ENCODE results near the gene ORAI3.

DNA sequence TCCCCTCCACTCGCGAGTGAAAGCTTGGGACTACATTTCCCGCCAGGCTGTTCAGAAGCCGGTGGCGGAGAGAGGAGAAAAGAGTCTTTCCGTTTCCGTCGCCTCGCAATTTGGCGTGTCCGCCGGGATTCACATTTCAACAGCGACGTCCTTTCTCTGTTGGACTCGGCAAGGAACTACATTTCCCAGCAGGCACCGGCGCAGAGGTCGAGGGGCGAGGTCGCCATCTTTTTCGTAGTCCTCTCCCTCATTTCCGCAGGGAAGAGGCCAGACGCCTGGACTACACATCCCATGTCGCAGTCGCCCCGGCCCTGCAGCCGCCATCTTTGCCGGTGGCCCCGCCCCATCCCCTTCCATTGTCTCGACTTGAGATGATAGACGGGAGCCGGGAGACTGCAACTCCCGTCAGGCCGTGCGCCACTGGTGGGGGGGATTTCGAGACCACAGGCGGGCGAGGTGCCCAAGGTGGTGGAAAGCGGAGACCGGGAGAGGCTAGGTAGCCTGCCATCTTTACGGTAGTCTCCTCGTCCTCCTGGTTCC, 26.4 kb upstream of the ORAI3 start:
- TF ChIP-seq POLR2A (IDR thresholded peaks at IDR 0.05; ENCODE audit: low read length), result no peak
- TF ChIP-seq GATA1 (IDR thresholded peaks at IDR 0.05; ENCODE audit: low read depth, low read length), result no peak
